ENCODE measurements around the gene NCK1.
A peak's percentile ranks its signal among the peaks of the same experiment; 100 is the strongest.

Gene NCK1

DNA sequence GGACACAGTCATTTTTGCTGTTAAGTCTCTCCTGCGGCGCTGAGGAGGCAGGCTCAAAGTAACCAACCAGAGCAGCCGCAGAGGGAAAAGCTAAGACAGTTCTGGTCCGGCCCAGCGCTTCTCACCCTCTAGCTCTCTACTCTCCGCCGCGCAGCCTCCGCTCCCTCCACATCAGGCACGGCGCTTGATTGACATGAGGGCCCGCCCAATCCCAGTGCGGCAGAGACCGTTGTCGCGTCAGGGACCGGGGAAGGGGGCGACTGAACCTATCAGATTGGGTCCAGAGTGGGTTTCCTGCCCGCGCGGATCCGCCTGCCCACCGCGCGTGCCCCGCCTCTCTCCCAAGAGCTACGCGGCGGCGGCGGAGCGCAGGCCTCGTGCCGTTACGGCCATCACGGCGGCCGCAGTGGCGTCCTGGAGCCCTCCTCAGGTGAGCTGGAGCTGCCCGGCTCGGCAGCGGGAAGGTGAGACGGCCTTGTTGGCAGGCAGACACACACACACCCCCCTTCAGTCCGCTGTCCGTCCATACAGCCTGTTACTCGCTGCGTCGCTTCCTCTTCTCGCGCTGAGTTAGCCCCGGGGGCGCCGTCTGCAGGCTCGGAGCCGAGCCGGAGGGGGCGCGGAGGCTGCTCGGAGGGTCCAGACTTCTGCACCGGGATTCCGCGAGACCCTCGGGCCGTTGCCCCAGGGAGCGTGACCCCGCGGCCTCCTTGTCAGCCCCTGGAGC is at the start of gene NCK1:
TSS of gene NCK1 (plus strand) at position 319 of the 727 bp plus-strand sequence. CDS start 65,794 bp downstream, outside the sequence.
- DNase-seq (ENCODE audit: low spot score): peak; percentile 98

GRCh38 chr3:136817448-136817847 is 44.6 kb upstream of the NCK1 start:
- no peak for DNase-seq (ENCODE audit: low spot score)

GRCh38 chr3:136818191-136818768 is 43.7 kb upstream of the NCK1 start:
- peak; percentile 73 for DNase-seq (ENCODE audit: low spot score)

GRCh38 chr3:136818769-136819391 is 43.1 kb upstream of the NCK1 start, which contains the start of gene SLC35G2:
SLC35G2 (plus strand) TSS chr3:136819126; CDS start chr3:136854461, 35,335 bp downstream.
- peak; percentile 58 for DNase-seq (ENCODE audit: low spot score)

DNA sequence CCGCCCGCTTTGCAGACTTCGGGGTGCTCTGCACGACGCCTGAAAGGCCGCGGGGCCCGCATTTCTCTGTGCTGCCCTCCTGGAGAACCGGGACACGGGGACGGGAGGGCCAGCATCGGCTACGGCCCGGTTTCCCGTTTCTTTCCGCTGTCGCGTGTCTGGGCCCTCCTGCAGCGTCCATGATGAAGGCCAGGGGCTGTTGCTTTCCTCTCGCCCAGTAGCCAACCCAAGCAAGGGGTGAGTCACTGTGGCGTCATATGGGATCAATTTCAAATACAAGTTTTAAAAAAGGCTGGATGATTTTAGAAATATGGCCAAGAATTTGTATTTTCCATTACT is 42.6 kb upstream of the NCK1 start:
- DNase-seq (ENCODE audit: low spot score): peak; percentile 83

DNA sequence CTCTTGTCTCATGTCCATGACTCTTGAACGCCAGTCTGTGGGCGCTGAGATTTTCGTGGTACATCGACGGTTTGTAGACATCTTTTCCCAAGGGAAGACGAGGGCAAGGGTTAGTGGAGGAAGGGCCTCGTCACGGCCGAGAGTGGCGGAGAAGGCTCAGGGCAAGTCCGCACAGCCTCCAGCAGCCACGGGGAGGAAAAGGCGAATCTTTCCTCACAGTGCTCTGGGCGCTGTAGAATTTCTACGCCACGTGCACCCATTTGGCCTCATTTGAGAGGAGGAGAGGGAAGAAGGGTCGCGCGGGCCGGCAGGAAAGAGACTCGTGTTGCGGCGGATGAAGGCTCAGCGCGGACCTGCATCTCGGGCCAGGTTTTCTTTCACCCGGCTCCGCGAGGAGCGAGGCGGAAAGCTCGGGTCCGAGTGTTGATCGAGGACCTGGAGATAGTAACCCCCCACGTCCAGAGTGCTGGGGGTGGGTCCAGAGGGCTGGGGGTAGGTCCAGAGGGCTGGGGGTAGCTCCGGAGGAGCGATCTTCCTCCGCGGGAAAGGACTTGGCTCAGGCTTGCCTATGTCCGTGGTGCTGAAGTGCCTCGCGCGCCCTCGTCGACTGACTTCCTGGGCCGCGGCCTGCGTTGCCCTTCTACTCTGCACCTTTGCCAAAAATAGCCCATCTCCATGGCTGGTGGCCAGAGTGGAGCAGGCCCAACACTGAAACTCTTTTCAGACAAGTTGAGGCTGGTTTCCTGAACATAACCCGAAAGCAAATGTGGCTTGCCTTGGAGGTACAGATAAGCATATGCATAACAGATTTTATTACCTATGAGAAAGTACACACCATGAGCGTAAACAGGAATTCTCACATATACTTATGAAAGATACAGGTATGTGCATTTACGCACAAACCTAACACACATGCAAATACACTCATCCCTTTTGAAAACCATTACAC is 42.0 kb upstream of the NCK1 start:
- peak; percentile 70 for DNase-seq (ENCODE audit: low spot score)

DNA sequence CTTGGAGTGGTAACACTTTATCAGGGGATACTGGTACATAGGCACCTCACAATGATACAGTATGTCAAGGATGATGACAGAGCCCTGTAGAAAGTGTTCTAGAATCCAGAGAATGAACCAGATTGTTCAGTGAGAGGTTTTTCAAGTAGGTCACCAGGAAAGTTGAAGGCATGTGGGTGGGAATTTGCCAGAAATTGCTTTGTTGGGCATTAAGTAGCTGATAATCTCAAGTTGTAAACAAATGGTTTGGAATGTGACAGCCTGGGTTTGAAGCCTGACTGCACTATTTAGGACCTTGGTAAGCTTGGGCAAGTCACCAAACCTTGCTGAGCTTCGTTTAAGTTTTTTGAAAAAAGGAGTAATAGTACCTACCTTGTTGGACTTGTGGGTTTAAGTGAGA is 30.5 kb upstream of the NCK1 start:
- DNase-seq (ENCODE audit: low spot score): no peak

DNA sequence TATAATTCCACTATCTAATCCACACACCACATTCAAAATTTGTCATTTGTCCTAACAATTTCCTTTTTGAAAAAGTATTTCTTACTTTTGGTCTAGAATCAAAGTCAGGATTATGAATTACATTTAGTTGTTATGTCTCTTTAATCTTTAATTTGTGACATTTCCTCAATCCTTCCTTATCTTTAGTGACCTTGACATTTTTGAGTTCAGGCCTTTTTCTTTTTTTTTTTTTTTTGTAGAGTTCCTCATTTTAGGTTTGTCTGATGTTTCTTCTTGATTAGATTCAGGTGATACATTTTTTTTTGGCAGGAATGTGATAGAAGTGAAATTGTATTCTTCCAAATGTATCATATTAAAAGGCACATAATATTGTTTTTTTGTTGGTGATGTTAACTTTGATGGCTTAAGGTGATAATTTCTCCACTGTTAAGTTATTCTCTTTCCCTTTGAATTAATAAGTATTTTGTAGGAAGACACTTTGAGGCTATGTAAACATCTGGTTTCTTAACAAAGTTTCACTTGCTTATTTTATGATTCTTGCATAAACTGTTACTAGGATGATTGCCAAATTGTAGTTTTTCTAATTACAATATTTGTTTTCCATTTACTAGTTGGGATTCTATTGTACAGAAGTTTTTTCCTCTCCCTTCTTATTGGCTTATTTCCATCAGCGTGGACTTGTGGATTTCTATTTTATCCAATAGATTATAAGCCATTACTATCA is 26.8 kb upstream of the NCK1 start:
- DNase-seq (ENCODE audit: low spot score): no peak

GRCh38 chr3:136835813-136836510 is 26.0 kb upstream of the NCK1 start:
- DNase-seq (ENCODE audit: low spot score): peak; percentile 27

DNA sequence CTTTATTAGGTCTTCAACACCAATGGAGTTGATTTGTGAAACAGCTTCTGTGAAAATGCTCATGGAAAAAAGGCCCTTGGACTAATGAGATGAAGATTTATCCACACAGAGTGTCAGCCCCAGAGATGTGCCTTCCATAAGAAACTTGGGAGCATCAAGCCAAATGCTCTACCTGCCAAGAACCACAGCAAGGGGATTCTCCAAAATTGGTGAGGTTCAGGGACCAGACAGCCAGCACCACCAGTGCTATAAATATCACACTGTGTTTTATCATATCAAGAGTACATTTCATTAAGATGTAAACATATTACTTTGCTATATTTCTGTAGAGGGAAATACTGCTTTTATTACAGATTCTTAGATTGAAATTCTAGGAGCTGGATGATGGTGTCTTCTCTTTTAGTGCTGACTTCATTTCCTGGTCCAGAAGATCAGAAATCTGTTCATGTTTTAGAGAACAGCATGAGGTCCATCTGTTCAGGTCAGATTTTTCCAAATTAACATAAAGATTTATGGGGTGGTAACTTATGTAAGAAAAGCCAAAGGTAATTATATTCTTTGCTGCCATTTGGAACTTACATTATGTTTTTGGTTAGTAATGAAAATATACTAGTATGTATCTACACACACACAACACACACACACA is 25.4 kb upstream of the NCK1 start:
- DNase-seq (ENCODE audit: low spot score): no peak

GRCh38 chr3:136838641-136839555 is 23.1 kb upstream of the NCK1 start:
- DNase-seq (ENCODE audit: low spot score): peak; percentile 35

- DNase-seq (ENCODE audit: low spot score): no peak
Observed at GRCh38 chr3:136839556-136839931, 22.5 kb upstream of the NCK1 start.

DNA sequence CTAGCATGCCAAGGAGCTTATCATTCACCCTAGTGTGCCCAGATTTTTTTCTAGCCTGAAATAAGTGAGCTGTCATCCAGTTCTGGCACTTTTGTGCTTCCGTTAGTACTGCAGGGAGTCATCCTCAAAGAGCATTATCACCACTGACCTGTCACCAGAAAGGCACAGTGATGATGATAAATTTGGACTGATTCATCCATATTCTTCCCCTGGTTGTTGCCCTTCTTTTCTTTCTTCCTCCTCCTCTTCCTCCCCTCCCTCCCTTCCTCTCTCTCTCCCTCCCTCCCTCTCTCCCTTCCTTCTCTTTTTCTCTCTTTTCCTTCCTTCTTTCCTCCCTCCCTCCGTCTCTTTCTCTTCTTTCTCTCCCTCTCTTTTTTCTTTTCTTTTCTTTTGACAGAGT is 21.8 kb upstream of the NCK1 start:
- no peak for DNase-seq (ENCODE audit: low spot score)

DNA sequence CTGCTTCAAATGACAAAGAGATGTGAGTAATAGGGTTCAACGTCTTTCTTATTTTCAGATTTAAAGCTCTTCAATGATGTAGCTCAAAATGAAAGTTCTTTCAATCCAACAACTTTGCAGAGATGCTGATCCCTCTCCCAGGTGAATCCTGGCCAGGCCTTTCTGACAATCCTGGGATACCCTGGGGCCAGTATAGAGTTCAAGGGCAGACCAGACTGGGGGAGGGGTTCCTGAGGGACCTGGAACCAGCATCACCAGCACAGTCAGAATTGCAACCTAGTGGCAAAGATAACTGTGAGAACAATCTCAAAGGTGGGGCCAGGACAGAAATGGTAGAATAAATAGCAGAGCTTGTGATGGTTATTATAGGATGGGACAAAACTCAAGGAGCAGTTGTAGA is 19.7 kb upstream of the NCK1 start:
- no peak for DNase-seq (ENCODE audit: low spot score)

DNA sequence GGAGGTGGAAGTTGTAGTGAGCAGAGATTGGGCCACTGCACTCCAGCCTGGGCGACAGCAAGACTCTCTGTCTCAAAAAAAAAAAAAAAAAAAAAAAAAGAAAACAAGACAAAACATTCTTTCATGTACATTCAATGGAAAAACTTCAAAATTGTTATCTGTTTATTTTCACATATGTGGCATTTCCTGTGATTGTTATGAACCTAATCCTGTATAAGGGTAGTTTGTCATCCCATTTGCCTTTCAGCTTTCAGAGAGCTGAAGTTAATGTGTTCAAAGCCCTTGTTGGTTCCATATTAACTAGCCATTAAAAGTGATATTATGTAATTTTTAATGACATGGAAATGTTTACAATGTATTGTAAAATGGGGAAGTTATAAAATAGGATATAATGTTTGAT is 17.3 kb upstream of the NCK1 start:
- no peak for DNase-seq (ENCODE audit: low spot score)

- DNase-seq (ENCODE audit: low spot score): no peak
Observed at GRCh38 chr3:136852180-136852579, 9.8 kb upstream of the NCK1 start.

- DNase-seq (ENCODE audit: low spot score): no peak
Observed at GRCh38 chr3:136856665-136857064, 5.3 kb upstream of the NCK1 start.

DNA sequence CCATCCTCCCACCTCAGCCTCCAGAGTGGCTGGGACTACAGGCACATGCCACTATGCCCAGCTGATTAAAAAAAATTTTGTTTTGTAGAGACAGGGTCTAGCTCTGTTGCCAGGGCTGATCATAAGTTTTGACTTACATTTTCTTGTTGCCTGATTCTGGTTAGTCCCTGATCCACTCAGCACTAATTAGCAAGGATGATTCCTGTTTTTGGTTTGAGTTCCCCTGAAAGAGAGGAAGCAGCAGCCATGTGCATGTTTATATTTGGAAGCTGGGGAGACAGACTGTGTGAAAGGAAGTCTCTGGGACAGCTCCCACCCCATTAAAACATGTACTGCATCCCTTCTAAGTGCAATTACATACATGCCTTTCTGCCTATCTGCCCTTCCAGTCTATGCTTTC is 3.6 kb upstream of the NCK1 start:
- DNase-seq (ENCODE audit: low spot score): no peak

- no peak for DNase-seq (ENCODE audit: low spot score)
Observed at GRCh38 chr3:136860541-136860940, 1.5 kb upstream of the NCK1 start.

All from AG20443 (cell line).